NCI-H510A (cell line): ENCODE measurements around the gene EMP3.
A peak's percentile ranks its signal among the peaks of the same experiment; 100 is the strongest.
"Not testable (repeated sequence)": the region's sequence is repeated elsewhere in the genome, so short reads cannot be mapped to it uniquely, and the experiment has no call there.

ENCODE experiments used
- DNase-seq: peaks from one replicate; lab custom pipeline; 2025; lab: John Stamatoyannopoulos, UW

Gene EMP3

DNA sequence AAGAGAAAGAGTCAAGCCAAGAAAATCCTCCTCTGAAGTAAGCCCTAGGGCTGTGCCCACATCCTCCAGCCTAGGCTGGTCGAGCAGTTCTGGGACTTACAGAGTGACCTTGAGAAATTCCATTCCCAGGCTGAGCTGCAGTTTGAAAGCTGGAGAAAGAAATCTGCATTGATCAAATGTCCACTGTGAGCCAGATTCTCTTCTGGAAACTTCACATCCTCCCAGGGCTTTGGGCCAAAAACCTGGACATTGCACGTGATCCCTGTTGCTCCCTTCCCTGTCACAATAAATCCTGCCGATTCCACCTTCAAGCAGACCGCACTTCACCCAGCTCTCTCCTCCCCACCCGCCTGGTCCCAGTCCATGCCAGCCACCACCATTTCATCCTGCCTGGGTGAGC lies 22.7 kb downstream of the EMP3 start:
- DNase-seq, result no peak

GRCh38 chr19:48348737-48349136 lies 23.4 kb downstream of the EMP3 start:
- DNase-seq, result no peak

GRCh38 chr19:48350856-48351255 lies 25.5 kb downstream of the EMP3 start:
- DNase-seq, result no peak

- DNase-seq, result no peak
Measured at GRCh38 chr19:48351341-48351752, 26.0 kb downstream of the EMP3 start.

GRCh38 chr19:48353677-48354076 lies 28.3 kb downstream of the EMP3 start:
- DNase-seq, result no peak

DNA sequence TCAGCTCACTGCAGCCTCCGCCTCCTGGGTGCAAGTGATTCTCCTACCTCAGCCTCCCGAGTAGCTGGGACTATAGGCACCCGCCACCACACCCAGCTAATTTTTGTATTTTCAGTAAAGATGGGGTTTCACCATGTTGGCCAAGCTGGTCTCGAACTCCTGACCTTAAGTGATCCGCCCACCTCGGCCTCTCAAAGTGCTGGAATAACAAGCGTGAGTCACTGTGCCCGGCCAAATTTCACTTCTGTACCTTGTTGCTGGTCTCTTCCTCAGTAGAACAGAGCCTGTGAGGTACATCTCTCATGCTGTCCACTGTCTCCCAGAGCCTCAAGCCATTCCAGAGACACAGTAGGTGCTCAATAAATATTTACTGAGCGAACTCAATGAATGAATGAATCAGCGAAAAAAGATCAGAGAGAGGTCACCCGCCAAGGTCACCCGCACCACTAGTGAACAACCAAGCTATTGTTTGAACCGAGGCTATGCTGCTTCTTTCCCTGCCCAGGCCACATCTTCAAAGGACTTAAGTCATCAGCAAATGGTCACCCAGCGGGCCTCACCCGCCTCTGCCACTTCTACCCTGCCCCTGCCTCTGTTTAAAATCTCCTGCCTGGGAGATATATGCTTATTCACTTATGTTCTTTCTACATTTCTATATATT lies 29.1 kb downstream of the EMP3 start:
- DNase-seq, result no peak

GRCh38 chr19:48355365-48355954 lies 30.1 kb downstream of the EMP3 start:
- no peak for DNase-seq

GRCh38 chr19:48359123-48359522 lies 33.8 kb downstream of the EMP3 start:
- no peak for DNase-seq

DNA sequence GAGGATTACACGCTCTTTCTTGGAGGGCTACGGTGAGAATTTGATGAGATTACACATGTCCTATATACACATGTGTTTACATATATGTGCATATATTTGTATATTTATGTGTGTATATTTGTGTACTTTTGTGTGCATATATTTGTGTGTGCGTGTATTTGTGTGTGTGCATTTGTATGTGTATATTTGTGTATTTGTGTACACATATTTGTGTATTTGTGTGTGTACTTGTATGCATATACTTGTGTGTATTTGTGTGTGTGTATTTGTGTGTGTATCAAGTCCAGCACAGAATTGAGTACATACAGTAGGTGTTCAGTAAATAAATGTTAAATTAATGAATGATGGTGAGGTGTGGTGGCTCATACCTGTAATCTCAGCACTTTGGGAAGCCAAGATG lies 36.6 kb downstream of the EMP3 start:
- no peak for DNase-seq

- peak; percentile 96 for DNase-seq
Measured at GRCh38 chr19:48362716-48363499, 37.6 kb downstream of the EMP3 start.

DNA sequence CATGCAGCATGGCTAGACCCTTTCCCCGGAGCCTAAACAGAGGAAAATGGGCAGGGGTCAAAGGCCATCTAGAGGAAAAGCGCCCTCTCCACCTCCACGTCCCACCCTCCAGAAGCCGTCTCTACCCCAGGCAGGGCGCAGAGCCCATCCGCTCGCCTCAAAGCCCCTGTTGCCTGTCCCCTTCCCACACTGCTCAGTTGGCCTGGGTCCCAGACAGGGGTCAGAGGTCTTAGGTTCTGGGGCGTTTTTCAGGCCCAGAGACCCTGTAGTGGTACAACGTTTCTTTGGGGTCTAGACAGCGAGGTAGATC lies 38.1 kb downstream of the EMP3 start:
- DNase-seq, result no peak

- peak; percentile 99 for DNase-seq
Measured at GRCh38 chr19:48363810-48364597, 38.7 kb downstream of the EMP3 start, which contains the start of the genes SYNGR4 and TMEM143. Gene SYNGR4, plus strand, starts transcription at chr19:48364367. Its CDS starts 1,476 bp downstream, at chr19:48365843. Gene TMEM143, minus strand, starts transcription at chr19:48363940. Its CDS starts 20 bp downstream, at chr19:48363920.

DNA sequence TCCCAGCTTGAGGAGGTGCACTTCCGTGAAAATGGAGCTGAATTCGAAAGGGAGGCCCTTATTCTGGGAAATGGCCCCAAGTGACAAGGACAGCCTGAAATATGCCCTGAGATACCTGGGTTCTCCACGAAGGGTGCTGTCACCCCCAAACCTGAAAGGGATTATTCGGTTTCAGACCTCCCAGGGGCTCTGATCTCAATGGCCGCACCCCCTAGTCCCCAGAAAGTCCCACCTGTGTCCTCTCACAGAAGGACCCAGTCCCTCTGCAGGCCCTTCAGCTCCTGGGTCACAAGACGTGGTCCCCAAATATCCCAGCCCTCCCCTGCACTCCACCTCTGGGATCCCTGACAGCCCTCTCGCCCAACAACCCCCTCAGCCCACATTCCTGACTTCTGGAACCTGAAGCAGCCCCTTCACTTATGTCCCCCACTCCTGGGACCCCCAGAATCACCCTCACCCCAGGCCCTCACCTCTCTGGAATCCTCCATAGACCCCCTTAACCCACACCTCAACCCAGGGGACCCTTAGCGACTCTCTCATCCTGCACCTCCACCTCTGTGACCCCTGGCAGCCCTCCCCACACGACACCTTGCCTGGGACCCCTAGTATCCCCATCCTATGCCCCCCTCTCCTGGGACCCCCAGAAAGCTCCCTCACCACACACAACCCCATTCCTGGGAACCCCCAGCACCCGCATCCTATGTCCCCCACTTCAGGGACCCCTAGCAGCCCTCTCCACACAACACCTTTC lies 39.4 kb downstream of the EMP3 start:
- no peak for DNase-seq

- DNase-seq, result no peak
Measured at GRCh38 chr19:48365602-48366001, 40.2 kb downstream of the EMP3 start.

DNA sequence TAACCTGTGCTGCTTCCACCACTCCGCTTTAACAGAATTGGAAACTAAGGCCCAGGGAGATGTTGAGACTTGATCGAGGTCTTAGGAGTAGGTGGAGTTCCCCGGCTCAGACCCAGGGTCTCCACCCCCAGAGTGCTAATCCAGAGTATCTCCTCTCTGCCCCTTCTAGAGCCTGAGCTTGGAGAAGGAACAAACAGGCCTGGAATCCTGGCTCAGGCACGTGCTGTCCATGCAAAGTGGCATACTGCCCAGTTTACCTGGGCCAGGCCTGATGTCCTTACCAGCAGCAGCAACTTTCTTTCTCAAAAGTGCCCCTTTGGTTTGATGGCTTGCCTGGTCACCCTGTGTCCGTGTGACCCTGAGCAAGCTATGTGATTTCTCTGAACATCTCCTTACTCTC lies 42.5 kb downstream of the EMP3 start:
- no peak for DNase-seq

DNA sequence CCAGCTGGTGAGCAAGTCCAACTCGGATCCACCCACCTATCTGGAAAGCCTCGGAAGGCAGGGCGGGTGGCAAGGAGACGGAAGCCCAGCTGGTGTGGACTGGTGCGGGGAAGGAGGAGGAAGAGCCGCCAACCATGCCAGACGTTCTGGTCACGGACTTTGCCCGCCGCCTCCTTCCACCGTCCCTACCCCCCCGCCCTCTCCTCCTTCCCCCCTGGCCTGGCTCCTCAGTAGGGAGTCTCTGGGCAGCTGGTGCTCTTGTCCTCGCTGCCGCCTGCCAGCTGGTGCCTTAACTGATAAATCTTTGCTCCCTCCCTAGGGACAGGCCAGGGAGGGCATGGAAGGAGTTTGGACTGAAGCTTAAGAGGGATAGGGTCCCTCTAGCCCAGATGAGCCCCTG lies 43.6 kb downstream of the EMP3 start:
- peak; percentile 39 for DNase-seq

GRCh38 chr19:48370955-48371354 lies 45.6 kb downstream of the EMP3 start:
- no peak for DNase-seq

GRCh38 chr19:48371367-48371766 lies 46.0 kb downstream of the EMP3 start:
- DNase-seq, result no peak

DNA sequence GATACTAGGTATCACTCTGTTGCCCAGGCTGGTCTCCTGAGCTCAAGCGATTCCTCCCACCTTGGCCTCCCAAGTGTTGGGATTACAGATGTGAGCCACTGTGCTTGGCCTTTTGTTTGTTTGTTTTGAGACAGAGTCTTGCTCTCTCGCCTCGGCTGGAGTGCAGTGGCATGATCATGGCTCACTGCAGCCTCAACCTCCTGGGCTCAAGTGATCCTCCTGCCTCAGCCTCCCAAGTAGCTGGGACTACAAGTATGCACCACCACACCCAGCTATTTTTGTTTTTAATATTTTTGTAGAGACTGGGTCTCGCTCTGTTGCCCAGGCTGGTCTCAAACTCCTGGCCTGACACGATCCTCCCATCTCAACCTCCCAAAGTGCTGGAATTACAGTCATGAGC lies 46.4 kb downstream of the EMP3 start:
- not testable (repeated sequence) for DNase-seq

DNA sequence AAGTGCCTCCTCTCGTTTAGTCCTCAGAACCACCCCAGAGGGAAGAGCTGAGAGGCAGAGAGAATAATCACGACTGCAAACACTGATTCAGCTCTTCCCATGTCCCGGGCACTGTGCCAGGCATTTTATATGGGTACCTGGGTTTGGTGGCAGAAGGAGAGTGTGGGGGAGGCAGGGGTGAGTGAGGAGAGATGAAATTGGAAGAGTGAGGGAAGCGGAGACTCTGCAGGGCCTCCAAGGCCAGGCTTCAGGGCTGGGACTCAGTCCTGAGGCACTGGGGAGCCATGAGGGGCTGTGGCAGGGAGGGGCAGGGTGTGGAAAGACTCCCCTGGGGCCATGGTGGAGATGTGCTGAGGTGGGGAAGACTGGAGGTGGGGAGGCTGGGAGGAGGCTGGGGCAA lies 47.6 kb downstream of the EMP3 start:
- peak; percentile 69 for DNase-seq

GRCh38 chr19:48373567-48373966 lies 48.2 kb downstream of the EMP3 start:
- no peak for DNase-seq

DNA sequence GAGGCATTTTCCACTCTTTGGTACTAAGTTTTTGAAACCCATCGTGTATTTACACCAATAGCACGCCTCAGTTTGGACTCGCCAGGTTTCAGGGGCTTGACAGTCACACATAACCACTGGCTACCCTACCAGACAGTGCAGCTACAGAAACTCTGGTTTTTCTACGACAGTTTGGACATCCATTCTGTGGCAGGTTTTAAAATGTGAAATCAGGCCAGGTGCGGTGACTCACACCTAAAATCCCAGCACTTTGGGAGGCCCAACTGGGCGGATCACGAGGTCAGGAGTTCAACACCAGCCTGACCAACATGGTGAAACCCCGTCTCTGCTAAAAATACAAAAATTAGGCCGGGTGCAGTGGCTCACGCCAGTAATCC lies 52.8 kb downstream of the EMP3 start:
- DNase-seq, result no peak
